Right renal pelvis (tissue), 4 donors: Measurements from ENCODE around the gene ERFL. TPM values are rescaled to one million over a fixed set of nuclear protein-coding genes. Genes with fewer than 3 reads are reported as not detected.
"Not testable (repeated sequence)": the region's sequence is repeated elsewhere in the genome, so short reads cannot be mapped to it uniquely, and the experiment has no call there.

Experiments used
- DNase-seq, 4 donors: peaks; one replicate each; pipeline ENCODE4 v3.0.0-alpha.2; 2013; ENCODE audit warnings: low read depth in 4 of 4, low spot score in 3 of 4, missing footprints in 1 of 4
- polyA plus RNA-seq, 4 donors: library from polyadenylated mRNA; unstranded; fragments of 120-200 nt; gene quantifications; one replicate each; pipeline ENCODE4 v1.2.1, GENCODE V29; 2013; ENCODE audit not compliant: insufficient read length in 4 of 4

Gene ERFL
- polyA plus RNA-seq, 4 donors: 0.08 to 0.12 (median 0.12) TPM; not detected in 1

GRCh38 chr19:41945135-41945766 lies 17.0 kb upstream of the ERFL start:
- no peak for DNase-seq

- DNase-seq: no peak
Observed at GRCh38 chr19:41944336-41944735, 16.1 kb upstream of the ERFL start.

GRCh38 chr19:41941410-41942202 lies 13.4 kb upstream of the ERFL start:
- no peak for DNase-seq

- no peak for DNase-seq
Observed at GRCh38 chr19:41940731-41941409, 12.6 kb upstream of the ERFL start.

- DNase-seq: peak in 1 of 4 donors; percentile 30
Observed at GRCh38 chr19:41939861-41940730, 11.8 kb upstream of the ERFL start.

GRCh38 chr19:41939209-41939608 lies 11.0 kb upstream of the ERFL start:
- not testable (repeated sequence) for DNase-seq

GRCh38 chr19:41937525-41938468 lies 9.5 kb upstream of the ERFL start:
- no peak for DNase-seq

GRCh38 chr19:41936961-41937360 lies 8.7 kb upstream of the ERFL start:
- no peak for DNase-seq

GRCh38 chr19:41936416-41936850 lies 8.2 kb upstream of the ERFL start:
- DNase-seq: no peak

GRCh38 chr19:41935760-41936415 lies 7.6 kb upstream of the ERFL start:
- no peak for DNase-seq

GRCh38 chr19:41934849-41935374 lies 6.7 kb upstream of the ERFL start:
- DNase-seq: peak in 1 of 4 donors; percentile 15

- no peak for DNase-seq
Observed at GRCh38 chr19:41933693-41934426, 5.6 kb upstream of the ERFL start.

GRCh38 chr19:41932720-41933332 lies 4.6 kb upstream of the ERFL start:
- DNase-seq: no peak

- no peak for DNase-seq
Observed at GRCh38 chr19:41932259-41932719, 4.0 kb upstream of the ERFL start.

GRCh38 chr19:41930926-41931592 lies 2.8 kb upstream of the ERFL start:
- DNase-seq: no peak

- DNase-seq: no peak
Observed at GRCh38 chr19:41930322-41930722, 2.1 kb upstream of the ERFL start.

GRCh38 chr19:41929536-41930071 lies 1.4 kb upstream of the ERFL start:
- DNase-seq: no peak
